ENCODE results near the gene SLC37A3. TPM values are rescaled to one million over a fixed set of nuclear protein-coding genes. Genes with fewer than 3 reads are reported as not detected.

The SLC37A3 gene
- total RNA-seq, 1 donor from 2014 or later = 35.2 TPM

- TF ChIP-seq CTCF (IDR thresholded peaks at IDR 0.05) = no peak
- H3K4me1 ChIP-seq = no peaks in the 10 kb centered on the region
- no peak overlapping the region for H3K27ac ChIP-seq
- no peak for DNase-seq
- intact Hi-C loops (cut with DNase I) = no loop called here
- no peak overlapping the region for H3K4me3 ChIP-seq
- peaks cover 20% of the 10 kb centered on the region for H3K36me3 ChIP-seq
- no peaks in the 10 kb centered on the region for H3K9me3 ChIP-seq
- ATAC-seq = no peak
- H3K27me3 ChIP-seq = no peaks in the 10 kb centered on the region
These were observed 13.3 kb downstream of the SLC37A3 start for GRCh38 chr7:140384894-140385545.

DNA sequence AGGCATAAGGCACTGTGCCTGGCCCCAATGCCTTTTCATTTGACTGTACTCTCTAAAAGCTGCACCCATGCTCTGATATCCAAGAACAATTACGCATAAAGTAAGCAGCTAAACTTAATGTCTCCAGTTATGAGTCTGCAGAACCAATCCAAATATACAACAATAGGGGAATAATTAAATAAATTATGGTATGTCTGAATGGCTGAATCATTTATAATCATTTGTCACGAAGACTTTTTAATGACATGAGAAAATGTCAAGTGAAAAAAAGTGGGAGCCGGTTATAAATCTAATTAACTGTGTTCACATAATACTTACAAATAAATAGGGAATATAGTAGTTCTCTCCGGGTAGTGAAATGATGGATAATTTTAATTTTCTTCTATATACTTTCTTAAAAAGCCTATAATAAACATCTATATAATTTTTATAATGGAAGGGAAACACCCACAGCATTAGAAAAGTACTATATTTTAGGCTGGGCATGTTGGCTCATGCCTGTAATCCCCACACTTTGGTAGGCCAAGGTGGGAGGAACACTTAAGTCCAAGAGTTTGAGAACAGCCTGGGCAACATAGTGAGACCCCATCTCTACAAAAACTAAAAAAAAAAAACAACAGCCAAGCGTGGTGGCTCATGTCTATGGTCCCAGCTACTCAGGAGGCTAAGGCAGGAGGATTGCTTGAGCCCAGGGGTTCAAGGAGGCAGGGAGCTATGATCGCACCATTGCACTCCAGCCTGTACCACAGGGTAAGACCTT is 14.2 kb downstream of the SLC37A3 start:
- intact Hi-C loops (cut with DNase I) = no loop called here
- ATAC-seq = no peak
- no peak overlapping the region for H3K27ac ChIP-seq
- H3K27me3 ChIP-seq = no peaks in the 10 kb centered on the region
- DNase-seq = no peak
- no peak for TF ChIP-seq CTCF (IDR thresholded peaks at IDR 0.05)
- no peaks in the 10 kb centered on the region for H3K4me1 ChIP-seq
- H3K4me3 ChIP-seq = no peak overlapping the region
- H3K36me3 ChIP-seq = peaks cover 29% of the 10 kb centered on the region
- H3K9me3 ChIP-seq = no peaks in the 10 kb centered on the region

DNA sequence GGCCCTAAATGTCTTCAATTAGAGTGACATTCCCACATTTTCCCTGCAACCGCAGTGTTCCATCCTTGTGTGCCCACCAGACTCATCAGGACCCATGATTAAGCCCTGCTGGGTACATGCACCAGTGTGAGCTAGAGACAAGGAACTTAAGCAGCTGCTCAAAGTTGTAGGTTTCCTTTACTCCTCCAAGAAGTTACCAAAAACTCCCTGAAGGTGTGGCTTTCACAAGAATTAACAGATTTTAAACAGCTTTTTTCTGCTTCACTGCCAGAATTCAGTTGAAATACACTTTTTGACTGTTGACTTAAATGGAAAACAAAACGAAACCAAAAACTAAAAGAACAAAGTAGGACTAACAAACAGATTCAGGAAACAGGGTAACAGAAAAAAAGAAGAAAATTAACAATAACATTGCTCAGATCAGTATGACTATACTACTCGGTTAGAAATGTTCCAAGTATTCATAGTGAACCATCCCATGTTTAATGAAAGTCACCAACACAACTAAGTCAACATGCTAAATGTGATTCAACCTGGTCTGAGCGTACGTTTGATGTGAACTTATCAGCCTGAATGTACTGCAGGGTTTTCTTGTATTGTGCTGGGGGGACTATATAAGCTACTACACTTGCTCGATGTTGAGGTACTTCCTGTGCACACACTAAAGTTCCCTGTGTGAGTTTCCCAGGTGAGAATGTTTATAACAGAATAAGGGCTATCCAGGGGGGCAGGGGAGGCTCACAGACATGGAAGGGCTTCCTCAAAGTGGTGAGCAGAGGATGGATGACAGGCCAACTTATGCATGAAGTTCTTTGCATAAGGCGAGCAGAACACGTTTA is 22.2 kb downstream of the SLC37A3 start:
- Histone ChIP-seq H3K27me3 (no peaks in the 10 kb centered on the region), H3K9me3 (no peaks in the 10 kb centered on the region), H3K4me3 (no peak overlapping the region), H3K36me3 (peaks cover 29% of the 10 kb centered on the region), H3K27ac (no peak overlapping the region), H3K4me1 (no peaks in the 10 kb centered on the region)
- no peak for ATAC-seq
- DNase-seq = peak; percentile 5
- intact Hi-C loops (cut with DNase I) = no loop called here
- no peak for TF ChIP-seq CTCF (IDR thresholded peaks at IDR 0.05)

DNA sequence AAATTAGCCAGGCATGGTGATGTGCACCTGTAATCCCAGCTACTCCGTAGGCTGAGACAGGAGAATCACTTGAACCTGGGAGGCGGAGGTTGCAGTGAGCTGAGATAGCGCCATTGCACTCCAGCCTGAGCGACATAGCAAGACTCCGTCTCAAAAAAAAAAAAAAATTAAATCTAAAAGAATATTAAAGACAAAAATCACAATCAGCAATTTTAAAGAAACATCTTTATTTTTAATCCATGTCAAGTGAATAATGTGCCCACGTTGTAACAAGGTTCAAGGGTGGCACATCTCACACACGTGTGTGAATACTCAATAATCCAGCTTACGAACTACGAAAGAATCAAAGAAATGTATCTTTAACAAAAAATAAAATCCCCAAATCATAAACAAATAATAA is 23.0 kb downstream of the SLC37A3 start:
- DNase-seq (no peak), ATAC-seq (no peak)
- Histone ChIP-seq H3K27ac (no peak overlapping the region), H3K27me3 (no peaks in the 10 kb centered on the region), H3K4me3 (no peak overlapping the region), H3K36me3 (peaks cover 24% of the 10 kb centered on the region), H3K9me3 (no peaks in the 10 kb centered on the region), H3K4me1 (no peaks in the 10 kb centered on the region)
- no peak for TF ChIP-seq CTCF (IDR thresholded peaks at IDR 0.05)
- intact Hi-C loops (cut with DNase I) = no loop called here

GRCh38 chr7:140369294-140369693 is 29.0 kb downstream of the SLC37A3 start:
- DNase-seq = no peak
- no peak for TF ChIP-seq CTCF (IDR thresholded peaks at IDR 0.05)
- H3K36me3 ChIP-seq = peaks cover 9% of the 10 kb centered on the region
- intact Hi-C loops (cut with DNase I) = no loop called here
- no peaks in the 10 kb centered on the region for H3K4me1 ChIP-seq
- H3K4me3 ChIP-seq = no peak overlapping the region
- H3K27me3 ChIP-seq = no peaks in the 10 kb centered on the region
- no peak for ATAC-seq
- no peaks in the 10 kb centered on the region for H3K9me3 ChIP-seq
- H3K27ac ChIP-seq = no peak overlapping the region

Measured in upper lobe of right lung (tissue), 1 donor.